Subcutaneous abdominal adipose tissue (tissue), 5 donors: ENCODE results near the gene C17orf78.
"Not testable (repeated sequence)": the region's sequence is repeated elsewhere in the genome, so short reads cannot be mapped to it uniquely, and the experiment has no call there.

Experiments
- H3K27ac ChIP-seq: one replicate; pipeline ENCODE4 v1.7.0; 2013; ENCODE audit warnings: low read depth, mild to moderate bottlenecking, inconsistent platforms, low read length, moderate library complexity
- H3K27me3 ChIP-seq, 5 donors: one replicate each; pipeline ENCODE4 v1.7.0; 2013; ENCODE audit warnings: low read length in 5 of 5, inconsistent platforms in 1 of 5; ENCODE audit not compliant: control insufficient read depth in 5 of 5, insufficient read depth in 4 of 5
- H3K36me3 ChIP-seq, 5 donors: one replicate each; pipeline ENCODE4 v1.7.0; 2013; ENCODE audit warnings: low read length in 5 of 5; ENCODE audit not compliant: control insufficient read depth in 5 of 5, insufficient read depth in 5 of 5
- H3K4me1 ChIP-seq, 5 donors: one replicate each; pipeline ENCODE4 v1.7.0; 2013; ENCODE audit warnings: low read length in 5 of 5, mild to moderate bottlenecking in 3 of 5, moderate library complexity in 1 of 5; ENCODE audit not compliant: control insufficient read depth in 5 of 5, insufficient read depth in 5 of 5
- H3K4me3 ChIP-seq, 5 donors: one replicate each; pipeline ENCODE4 v1.7.0; 2013; ENCODE audit warnings: low read length in 5 of 5, low read depth in 1 of 5
- H3K9ac ChIP-seq, 5 donors: one replicate each; pipeline ENCODE4 v1.7.0; 2013; ENCODE audit warnings: low read length in 5 of 5, mild to moderate bottlenecking in 4 of 5, moderate library complexity in 3 of 5
- H3K9me3 ChIP-seq, 5 donors: one replicate each; pipeline ENCODE4 v1.7.0; 2013; ENCODE audit warnings: low read length in 5 of 5; ENCODE audit not compliant: control insufficient read depth in 5 of 5
- donor health status: healthy.
- donor health status: healthy.
- donor health status: healthy.
- donor health status: healthy.
- donor health status: healthy.

The C17orf78 gene

DNA sequence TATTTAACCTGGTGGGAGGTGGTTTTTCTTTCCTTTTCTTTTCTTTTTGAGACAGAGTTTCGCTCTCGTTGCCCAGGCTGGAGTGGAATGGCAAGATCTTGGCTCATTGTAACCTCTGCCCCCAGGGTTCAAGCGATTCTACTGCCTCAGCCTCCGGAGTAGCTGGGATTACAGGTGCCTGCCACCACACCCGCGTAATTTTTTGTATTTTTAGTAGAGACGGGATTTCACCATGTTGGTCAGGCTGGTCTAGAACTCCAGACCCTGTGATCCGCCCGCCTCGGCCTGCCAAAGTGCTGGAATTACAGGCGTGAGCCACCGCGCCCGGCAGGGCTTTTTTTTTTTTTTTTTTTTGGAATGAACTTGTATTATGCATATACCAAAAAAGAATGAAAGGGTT is 29.7 kb downstream of the C17orf78 start:
- H3K9me3 ChIP-seq, H3K36me3 ChIP-seq, H3K27me3 ChIP-seq, H3K27ac ChIP-seq: not testable (repeated sequence)
- Histone ChIP-seq H3K4me3 (peak overlapping the region in 2 of 5 donors; percentile 74 to 90), H3K9ac (peak overlapping the region in 2 of 5 donors; percentile 4 to 24), H3K4me1 (peaks cover 0 to 22% (median 20%) of the 10 kb centered on the region in 5 donors)

DNA sequence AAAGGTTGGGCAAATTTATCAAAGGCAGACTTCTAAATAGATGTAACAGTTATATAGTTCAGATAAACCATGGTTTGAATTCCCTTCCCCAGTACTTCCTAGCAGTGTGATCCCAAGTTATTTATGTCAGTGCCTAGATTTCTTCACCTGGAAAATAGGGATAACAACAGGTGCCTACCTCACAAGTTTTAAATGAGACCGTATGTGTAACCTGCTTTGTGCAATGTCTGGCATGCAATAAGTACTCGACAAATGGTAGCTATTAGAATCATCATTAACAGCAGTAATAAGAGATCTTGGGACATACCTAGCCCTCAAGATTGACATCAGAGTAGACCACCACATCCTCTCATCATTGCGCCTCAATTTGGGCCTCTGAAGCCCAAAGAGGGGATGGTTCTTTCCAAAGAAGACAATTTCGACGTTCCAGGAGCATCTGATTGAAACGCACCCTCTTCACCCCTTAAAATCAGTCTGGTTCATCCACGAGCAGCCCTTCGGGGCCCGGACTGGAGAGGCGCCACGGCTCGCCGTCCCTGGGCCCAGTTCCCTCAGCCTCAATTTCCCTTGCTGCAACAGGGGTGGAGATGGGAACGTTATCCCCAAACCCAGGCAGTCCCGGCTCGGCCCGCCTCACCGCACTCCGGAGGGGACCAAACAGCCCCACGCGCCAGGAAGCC is 30.3 kb downstream of the C17orf78 start:
- peak overlapping the region; percentile 79 for H3K27ac ChIP-seq
- no peaks in the 10 kb centered on the region for H3K9me3 ChIP-seq
- H3K4me1 ChIP-seq: peaks cover 0 to 22% (median 20%) of the 10 kb centered on the region in 5 donors
- peak overlapping the region; percentile 70 to 90 (median 85) for H3K4me3 ChIP-seq
- peak overlapping the region; percentile 67 to 91 (median 87) for H3K9ac ChIP-seq
- H3K36me3 ChIP-seq: peaks cover 0 to 6% (median under 1%) of the 10 kb centered on the region in 5 donors
- H3K27me3 ChIP-seq: no peaks in the 10 kb centered on the region

DNA sequence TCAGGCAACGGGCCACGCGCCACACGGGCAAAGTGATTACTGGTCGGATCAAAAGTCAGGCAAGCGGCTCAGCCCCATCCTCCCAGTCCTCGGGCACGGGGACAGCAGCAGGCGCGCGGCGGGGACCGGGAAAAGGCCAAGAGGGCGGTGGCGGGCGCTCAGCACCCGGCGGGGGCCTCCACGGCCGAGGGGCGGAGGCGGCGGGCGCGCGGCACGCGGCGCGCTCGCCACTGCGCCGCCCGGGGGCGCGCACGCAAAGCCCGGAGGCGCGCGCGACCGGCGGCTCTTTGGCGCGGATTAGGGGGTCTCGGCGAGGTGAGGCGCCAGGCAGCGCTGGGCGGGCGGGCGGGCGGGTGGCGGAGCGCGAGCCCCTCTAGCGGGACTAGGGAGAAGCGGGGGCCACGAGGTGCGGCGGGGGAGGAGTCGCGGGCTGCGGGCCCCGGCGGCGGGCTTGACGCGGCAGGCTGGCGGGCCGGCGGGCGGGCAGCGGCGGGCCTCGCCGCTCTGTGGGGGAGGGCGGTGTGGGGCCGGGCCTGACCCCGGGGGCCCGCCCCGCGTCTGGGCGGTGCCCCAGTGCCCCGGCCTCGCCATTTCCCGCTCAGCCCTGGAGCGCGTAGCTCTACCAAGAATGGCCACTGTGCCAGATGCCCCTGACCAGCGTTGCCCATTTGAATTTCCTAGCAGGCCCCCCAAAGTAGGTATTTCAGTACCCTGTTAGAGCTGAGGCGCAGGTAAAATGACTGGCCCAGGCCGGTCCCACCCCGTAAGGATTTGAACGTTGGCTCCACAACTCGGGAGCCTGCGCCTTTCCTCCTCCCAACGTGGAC is 31.1 kb downstream of the C17orf78 start, which contains the start of the genes ACACA and TADA2A:
TSS of gene ACACA (minus strand) at position 202 of the 827 bp plus-strand sequence. CDS start 537 bp downstream, outside the sequence.
TSS of gene TADA2A (plus strand) at position 252 of the 827 bp plus-strand sequence. CDS start 4,480 bp downstream, outside the sequence.
- H3K36me3 ChIP-seq: peaks cover 0 to 13% (median 7%) of the 10 kb centered on the region in 5 donors
- peak within 1 kb of the TSS; percentile 80 to 91 (median 89) for H3K9ac ChIP-seq
- no peaks in the 10 kb centered on the region for H3K27me3 ChIP-seq
- H3K9me3 ChIP-seq: no peaks in the 10 kb centered on the region
- H3K4me1 ChIP-seq: peaks cover 0 to 22% (median 20%) of the 10 kb centered on the region in 5 donors
- peak within 1 kb of the TSS; percentile 93 for H3K27ac ChIP-seq
- H3K4me3 ChIP-seq: peak within 1 kb of the TSS; percentile 75 to 95 (median 90)

DNA sequence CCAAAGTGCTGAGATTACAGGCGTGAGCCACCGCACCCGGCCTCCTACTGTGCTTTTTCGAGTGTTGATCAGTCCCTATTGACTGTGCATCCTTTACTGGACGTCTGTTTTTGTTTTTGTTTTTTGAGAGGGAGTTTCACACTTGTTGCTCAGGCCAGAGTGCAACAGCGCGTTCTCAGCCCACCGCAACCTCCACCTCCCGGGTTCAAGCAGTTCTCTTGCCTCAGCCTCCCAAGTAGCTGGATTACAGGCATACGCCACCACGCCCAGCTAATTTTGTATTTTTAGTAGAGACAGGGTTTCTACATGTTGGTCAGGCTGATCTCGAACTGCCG is 32.3 kb downstream of the C17orf78 start:
- peaks cover 3 to 17% (median 10%) of the 10 kb centered on the region in 5 donors for H3K36me3 ChIP-seq
- H3K4me1 ChIP-seq: peaks cover 0 to 22% (median 20%) of the 10 kb centered on the region in 5 donors
- H3K9me3 ChIP-seq, H3K27me3 ChIP-seq, H3K9ac ChIP-seq: not testable (repeated sequence)
- peak overlapping the region in 1 of 5 donors; percentile 93 for H3K4me3 ChIP-seq
- H3K27ac ChIP-seq: peak overlapping the region; percentile 93

DNA sequence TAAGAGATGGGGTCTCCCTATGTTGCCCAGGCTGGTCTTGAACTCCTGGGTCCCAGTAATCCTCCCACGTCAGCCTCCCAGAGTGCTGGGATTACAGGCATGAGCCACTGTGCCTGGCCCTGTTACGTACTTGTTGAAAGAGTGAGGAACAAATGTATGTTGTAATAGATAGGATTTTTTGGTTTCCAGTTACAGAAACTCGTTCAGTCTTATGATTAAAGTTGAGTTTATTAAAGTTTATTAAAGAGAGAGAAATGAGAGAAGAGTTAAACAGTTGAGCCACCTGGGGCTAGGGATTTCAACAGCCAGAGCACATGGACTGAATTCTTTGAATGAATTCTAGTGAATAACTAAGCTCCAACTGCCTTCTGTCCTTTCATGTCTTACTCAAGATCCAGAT is 34.6 kb downstream of the C17orf78 start:
- Histone ChIP-seq H3K27ac (peak overlapping the region; percentile 65), H3K27me3 (no peaks in the 10 kb centered on the region), H3K9me3 (no peaks in the 10 kb centered on the region), H3K4me3 (no peak overlapping the region), H3K9ac (no peak overlapping the region), H3K36me3 (peaks cover 7 to 33% (median 21%) of the 10 kb centered on the region in 5 donors), H3K4me1 (peaks cover 0 to 19% (median 14%) of the 10 kb centered on the region in 5 donors)

DNA sequence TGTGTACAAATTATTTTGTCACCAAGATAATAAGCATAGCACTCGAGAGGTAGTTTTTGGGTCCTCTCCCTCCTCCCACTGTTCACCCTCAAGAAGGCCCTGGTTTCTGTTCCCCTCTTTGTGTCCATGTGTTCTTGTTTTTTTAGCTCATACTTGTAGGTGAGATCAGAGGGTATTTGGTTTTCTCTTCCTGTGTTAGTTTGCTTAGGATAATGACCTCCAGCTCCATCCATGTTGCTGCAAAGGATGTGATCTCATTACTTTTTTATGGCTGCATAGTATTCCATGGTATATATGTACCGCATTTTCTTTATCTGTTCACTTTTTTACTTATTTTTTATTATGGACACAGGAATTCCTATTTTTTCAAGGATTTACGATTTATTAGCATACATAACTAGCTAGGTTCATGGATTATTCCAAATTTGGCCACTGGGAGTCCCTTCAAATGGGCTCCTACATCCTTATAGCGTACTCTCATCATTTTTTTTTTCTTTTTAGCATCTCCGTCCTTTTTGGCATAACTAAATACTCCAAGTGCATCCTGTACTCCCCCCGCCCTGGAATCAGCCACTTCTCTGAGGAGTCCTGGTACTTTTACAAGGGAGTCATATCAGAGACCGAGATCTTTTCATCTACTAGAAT is 38.2 kb downstream of the C17orf78 start:
- H3K4me3 ChIP-seq: no peak overlapping the region
- H3K36me3 ChIP-seq: peaks cover 7 to 39% (median 24%) of the 10 kb centered on the region in 5 donors
- no peaks in the 10 kb centered on the region for H3K27me3 ChIP-seq
- no peak overlapping the region for H3K27ac ChIP-seq
- no peak overlapping the region for H3K9ac ChIP-seq
- H3K4me1 ChIP-seq: no peaks in the 10 kb centered on the region
- H3K9me3 ChIP-seq: no peaks in the 10 kb centered on the region

DNA sequence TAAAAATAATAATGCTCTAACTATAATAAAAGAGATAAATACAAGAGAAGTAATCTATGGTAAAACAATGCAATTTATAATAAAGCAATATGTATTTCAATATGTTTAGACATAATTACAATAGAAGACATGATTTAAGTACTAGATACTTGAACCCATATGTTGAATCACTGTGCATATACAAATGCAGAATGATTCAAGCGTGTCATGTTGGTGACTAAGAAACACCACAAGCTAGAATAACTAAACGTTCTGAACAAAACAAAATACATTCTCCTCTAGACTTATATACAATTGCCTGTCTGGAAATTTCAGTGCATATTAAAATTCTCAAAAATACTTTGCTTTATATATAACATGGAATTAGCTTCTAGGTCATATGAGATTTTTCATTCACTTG is 42.1 kb downstream of the C17orf78 start:
- Histone ChIP-seq H3K4me1 (no peaks in the 10 kb centered on the region), H3K4me3 (no peak overlapping the region), H3K36me3 (peaks cover 4 to 42% (median 22%) of the 10 kb centered on the region in 5 donors), H3K27ac (no peak overlapping the region), H3K9ac (no peak overlapping the region), H3K9me3 (no peaks in the 10 kb centered on the region), H3K27me3 (no peaks in the 10 kb centered on the region)

DNA sequence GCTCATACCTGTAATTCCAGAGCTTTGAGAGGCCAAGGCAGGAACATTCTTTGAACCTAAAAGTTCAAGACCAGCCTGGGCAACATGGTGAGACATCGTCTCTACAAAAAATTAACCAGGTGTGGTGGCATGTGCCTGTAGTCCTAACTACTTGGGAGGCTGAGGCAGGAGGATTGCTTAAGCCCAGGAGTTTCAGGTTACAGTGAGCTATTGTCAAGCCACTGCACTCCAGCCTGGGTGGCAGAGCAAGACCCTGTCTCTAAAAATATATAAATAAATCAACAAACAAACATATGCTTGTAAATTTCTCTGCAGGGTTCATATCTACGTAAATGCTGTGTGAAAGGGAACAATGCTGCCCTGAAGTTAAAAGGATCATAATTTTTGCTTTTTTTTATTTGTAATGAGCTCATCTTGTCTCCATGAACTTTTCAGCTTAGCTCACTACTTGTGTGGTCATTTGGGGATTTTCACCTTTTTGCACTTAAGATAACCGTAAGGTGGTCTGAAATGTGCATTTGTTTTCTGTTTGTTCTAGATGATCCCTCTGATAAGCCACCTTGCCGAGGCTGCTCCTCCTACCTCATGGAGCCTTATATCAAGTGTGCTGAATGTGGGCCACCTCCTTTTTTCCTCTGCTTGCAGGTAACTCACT is 47.3 kb downstream of the C17orf78 start:
- H3K4me3 ChIP-seq: no peak overlapping the region
- peaks cover 13 to 68% (median 40%) of the 10 kb centered on the region in 5 donors for H3K36me3 ChIP-seq
- no peaks in the 10 kb centered on the region for H3K9me3 ChIP-seq
- no peaks in the 10 kb centered on the region for H3K27me3 ChIP-seq
- no peak overlapping the region for H3K27ac ChIP-seq
- no peaks in the 10 kb centered on the region for H3K4me1 ChIP-seq
- H3K9ac ChIP-seq: no peak overlapping the region

DNA sequence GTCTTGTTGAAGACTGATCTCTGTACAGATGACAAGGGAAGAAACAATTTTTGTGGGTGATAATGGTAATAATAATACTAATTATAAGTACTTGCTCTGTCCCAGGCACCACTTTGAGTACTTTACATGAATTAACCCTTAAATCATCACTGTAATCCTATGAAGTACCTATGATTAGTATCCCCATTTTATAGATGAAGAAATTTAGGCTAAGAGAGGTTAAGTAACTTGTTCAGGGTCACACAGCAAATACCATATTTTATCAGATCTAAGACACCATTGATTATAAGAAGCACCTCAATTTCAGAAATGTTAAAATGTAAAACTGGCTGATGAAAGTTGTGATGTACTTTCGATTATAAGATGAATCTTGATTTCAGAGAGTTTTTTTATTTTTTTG is 49.5 kb downstream of the C17orf78 start:
- Histone ChIP-seq H3K27ac (no peak overlapping the region), H3K36me3 (peaks cover 16 to 78% (median 36%) of the 10 kb centered on the region in 5 donors), H3K9me3 (no peaks in the 10 kb centered on the region), H3K27me3 (no peaks in the 10 kb centered on the region), H3K9ac (no peak overlapping the region), H3K4me3 (no peak overlapping the region), H3K4me1 (no peaks in the 10 kb centered on the region)
